ENCODE results near the gene TMEM54.

DNA sequence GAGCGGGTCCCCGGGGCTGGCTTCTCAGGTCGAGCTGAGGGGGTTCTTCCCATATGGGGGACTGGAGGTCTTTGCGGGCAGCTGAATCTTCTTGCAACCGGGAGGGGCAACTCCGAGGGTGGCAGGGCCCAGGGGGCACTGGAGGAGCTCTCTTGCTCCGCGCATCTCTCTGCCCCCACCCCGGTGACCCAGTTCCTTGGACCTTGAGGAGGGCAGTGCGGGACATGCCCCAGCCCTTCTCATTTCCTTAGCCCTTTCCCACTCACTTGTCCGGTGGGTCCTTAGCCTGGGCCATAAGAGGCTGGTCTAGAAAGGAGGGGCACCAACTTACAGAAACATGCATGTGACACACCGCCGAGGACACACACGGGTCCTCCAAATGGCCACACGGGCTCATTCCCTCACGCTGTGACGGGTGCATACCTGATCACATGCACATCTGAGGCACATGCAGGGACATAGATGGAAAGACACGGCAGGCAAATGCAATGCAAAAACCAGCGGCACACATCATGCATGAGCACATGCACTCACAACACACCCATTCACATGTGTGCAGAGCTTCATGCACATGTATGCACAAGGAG lies 14.3 kb downstream of the TMEM54 start:
- TF ChIP-seq, protein P1, sequence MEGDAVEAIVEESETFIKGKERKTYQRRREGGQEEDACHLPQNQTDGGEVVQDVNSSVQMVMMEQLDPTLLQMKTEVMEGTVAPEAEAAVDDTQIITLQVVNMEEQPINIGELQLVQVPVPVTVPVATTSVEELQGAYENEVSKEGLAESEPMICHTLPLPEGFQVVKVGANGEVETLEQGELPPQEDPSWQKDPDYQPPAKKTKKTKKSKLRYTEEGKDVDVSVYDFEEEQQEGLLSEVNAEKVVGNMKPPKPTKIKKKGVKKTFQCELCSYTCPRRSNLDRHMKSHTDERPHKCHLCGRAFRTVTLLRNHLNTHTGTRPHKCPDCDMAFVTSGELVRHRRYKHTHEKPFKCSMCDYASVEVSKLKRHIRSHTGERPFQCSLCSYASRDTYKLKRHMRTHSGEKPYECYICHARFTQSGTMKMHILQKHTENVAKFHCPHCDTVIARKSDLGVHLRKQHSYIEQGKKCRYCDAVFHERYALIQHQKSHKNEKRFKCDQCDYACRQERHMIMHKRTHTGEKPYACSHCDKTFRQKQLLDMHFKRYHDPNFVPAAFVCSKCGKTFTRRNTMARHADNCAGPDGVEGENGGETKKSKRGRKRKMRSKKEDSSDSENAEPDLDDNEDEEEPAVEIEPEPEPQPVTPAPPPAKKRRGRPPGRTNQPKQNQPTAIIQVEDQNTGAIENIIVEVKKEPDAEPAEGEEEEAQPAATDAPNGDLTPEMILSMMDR (IDR thresholded peaks at IDR 0.05; ENCODE audit: insufficient read depth, low read depth, low read length), result no peak
- no peak for TF ChIP-seq EZH2 (IDR thresholded peaks at IDR 0.05; ENCODE audit: insufficient read depth, low read length)
